ENCODE data around the gene NTN1.
"Not testable (repeated sequence)": the region's sequence is repeated elsewhere in the genome, so short reads cannot be mapped to it uniquely, and the experiment has no call there.

Gene NTN1

GRCh38 chr17:9241371-9241712 is 220.0 kb downstream of the NTN1 start:
- peak in 51 of 58 donors; percentile 28 to 92 (median 70) for DNase-seq

- no peak for DNase-seq
These were observed 220.6 kb downstream of the NTN1 start for GRCh38 chr17:9241774-9242496.

- DNase-seq: no peak
These were observed 221.2 kb downstream of the NTN1 start for GRCh38 chr17:9242497-9242881.

- DNase-seq: no peak
These were observed 221.7 kb downstream of the NTN1 start for GRCh38 chr17:9242983-9243382.

GRCh38 chr17:9244066-9245052 is 223.0 kb downstream of the NTN1 start:
- peak in 23 of 58 donors; percentile 10 to 76 (median 28) for DNase-seq

GRCh38 chr17:9247401-9247938 is 226.2 kb downstream of the NTN1 start:
- DNase-seq: peak in 41 of 58 donors; percentile 10 to 64 (median 39)

- DNase-seq: no peak
These were observed 228.1 kb downstream of the NTN1 start for GRCh38 chr17:9249245-9249953.

- no peak for DNase-seq
These were observed 230.0 kb downstream of the NTN1 start for GRCh38 chr17:9251273-9251672.

- DNase-seq: no peak
These were observed 232.0 kb downstream of the NTN1 start for GRCh38 chr17:9253308-9253707.

GRCh38 chr17:9254841-9255240 is 233.5 kb downstream of the NTN1 start:
- DNase-seq: no peak

- DNase-seq: no peak
These were observed 234.5 kb downstream of the NTN1 start for GRCh38 chr17:9255833-9256232.

- DNase-seq: no peak
These were observed 235.0 kb downstream of the NTN1 start for GRCh38 chr17:9256361-9256750.

- no peak for DNase-seq
These were observed 235.7 kb downstream of the NTN1 start for GRCh38 chr17:9256751-9257629.

GRCh38 chr17:9257630-9257965 is 236.3 kb downstream of the NTN1 start:
- not testable (repeated sequence) for DNase-seq

GRCh38 chr17:9258115-9259015 is 237.1 kb downstream of the NTN1 start:
- DNase-seq: no peak

- no peak for DNase-seq
These were observed 238.1 kb downstream of the NTN1 start for GRCh38 chr17:9259419-9259818.

GRCh38 chr17:9261081-9262012 is 240.0 kb downstream of the NTN1 start:
- DNase-seq: no peak

- no peak for DNase-seq
These were observed 244.8 kb downstream of the NTN1 start for GRCh38 chr17:9266031-9266680.

All from anterior cingulate cortex (tissue), 58 donors.